22Rv1 (cell line): ENCODE data around the gene SORBS1.

Source experiments
- H3K27ac ChIP-seq: fragments of 450-650 bp; 2 replicates; pipeline ENCODE4 v1.5.1; 2017
- CTCF ChIP-seq: fragments of 450-650 bp; IDR thresholded peaks from 2 replicates; pipeline ENCODE4 v1.5.1; 2017; ENCODE audit warnings: mild to moderate bottlenecking
- ZFX ChIP-seq: fragments of 450-650 bp; IDR thresholded peaks from 2 replicates; pipeline ENCODE4 v1.6.1; 2017; ENCODE audit warnings: antibody characterized with exemption, borderline replicate concordance

The SORBS1 gene

DNA sequence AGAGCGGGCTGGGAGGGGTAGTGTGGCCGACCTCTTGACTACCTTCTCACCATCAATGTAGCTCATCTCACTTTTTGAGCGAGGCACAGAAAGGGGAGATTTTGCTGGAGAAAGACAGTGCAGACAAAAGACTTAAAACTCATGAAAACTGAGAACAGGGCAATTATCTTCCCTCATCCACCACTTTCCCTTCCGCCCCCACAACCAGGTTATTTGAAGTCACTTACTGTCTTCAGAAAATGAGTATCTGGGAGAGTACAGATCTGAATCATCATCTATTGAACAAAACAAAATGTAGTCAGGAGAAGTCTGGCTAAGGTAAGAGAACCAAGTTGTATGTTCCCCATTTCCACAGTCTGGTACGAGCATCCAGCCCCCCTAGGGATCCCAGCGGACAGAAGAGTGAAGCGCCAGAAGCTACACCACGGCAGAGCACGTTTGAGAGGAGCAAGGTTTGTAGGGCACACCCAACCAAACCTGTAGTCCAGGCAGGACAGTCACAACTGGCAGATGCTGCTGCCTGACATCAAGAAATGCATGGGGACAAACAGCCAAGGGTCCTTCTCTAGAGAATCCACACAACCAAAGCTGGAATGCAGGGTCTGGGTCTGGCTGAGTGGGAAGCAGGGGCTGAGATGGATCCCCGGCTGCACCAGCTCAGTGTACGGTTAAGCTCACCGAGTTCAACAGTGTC is 177.0 kb downstream of the SORBS1 start:
- no peak overlapping the region for H3K27ac ChIP-seq
- TF ChIP-seq ZFX, result no peak
- TF ChIP-seq CTCF, result no peak

DNA sequence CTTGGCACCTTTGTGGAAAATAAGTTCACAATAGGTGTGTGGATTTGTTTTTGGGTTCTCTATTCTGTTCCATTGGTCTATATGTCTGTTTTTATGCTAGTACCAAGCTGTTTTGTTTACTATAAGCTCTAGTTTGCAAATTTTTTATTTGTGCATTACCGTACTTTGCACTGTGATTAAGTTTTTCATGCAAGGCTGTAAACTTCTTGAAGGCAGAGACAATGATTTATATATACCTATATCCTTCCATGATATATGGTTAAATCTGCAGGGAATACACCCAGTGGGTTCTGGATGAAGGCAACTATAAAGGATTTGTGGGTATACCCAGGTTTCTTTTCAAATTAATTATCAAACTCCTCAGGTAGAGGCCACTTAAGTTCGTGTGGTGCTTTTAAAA is 178.6 kb downstream of the SORBS1 start:
- H3K27ac ChIP-seq, result no peak overlapping the region
- TF ChIP-seq ZFX, result no peak
- TF ChIP-seq CTCF, result no peak

- TF ChIP-seq CTCF (no peak), ZFX (no peak)
- H3K27ac ChIP-seq, result no peak overlapping the region
Observed at GRCh38 chr10:95382174-95382573, 179.0 kb downstream of the SORBS1 start.

DNA sequence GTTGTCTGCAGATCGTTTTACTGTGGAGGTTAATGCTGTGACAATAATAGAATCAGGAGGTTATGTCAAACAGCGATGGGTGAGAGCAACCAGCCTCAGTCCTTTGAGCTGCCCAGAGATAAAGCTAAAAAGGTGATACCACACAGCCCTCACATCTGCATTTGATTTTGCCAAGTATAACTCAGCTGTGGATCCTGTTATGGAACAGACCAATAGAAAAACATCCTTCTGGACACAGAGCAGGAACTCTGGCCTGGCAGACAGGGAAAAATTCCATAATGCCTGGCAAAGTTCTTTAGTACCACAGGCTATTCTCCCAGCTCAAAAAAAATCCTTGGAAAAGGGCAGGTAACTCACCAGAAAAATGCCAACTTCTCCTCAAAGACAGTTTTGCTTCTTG is 183.2 kb downstream of the SORBS1 start:
- TF ChIP-seq ZFX (no peak), CTCF (no peak)
- no peak overlapping the region for H3K27ac ChIP-seq

DNA sequence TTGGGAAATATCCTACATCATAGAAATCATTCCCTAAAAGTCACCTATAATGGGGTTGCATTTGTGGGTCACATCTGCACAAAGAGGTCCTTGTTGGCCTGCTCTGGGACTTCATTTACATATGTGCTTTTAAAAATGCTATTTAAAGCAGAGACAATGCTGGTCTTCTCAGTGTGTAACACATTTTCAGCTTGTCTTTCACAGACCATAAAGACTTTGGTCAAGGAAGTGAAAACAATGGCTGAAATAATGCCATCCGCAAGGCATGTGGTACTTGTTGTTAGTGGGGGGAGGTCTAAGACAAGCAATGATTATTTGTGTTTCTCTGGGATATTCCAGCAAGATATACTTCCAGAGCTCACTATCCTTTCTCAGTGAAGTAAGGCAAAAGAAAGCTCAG is 185.8 kb downstream of the SORBS1 start:
- no peak for TF ChIP-seq ZFX
- no peak overlapping the region for H3K27ac ChIP-seq

- H3K27ac ChIP-seq, result no peak overlapping the region
- TF ChIP-seq ZFX (no peak), CTCF (peak; percentile 92)
Observed at GRCh38 chr10:95374597-95375209, 186.5 kb downstream of the SORBS1 start.

- TF ChIP-seq CTCF (no peak), ZFX (no peak)
- no peak overlapping the region for H3K27ac ChIP-seq
Observed at GRCh38 chr10:95373660-95374059, 187.5 kb downstream of the SORBS1 start.

GRCh38 chr10:95364342-95364741 is 196.8 kb downstream of the SORBS1 start:
- TF ChIP-seq CTCF (no peak), ZFX (no peak)
- H3K27ac ChIP-seq, result no peak overlapping the region
